Measurements from ENCODE around the gene KDM5A.

Gene KDM5A

DNA sequence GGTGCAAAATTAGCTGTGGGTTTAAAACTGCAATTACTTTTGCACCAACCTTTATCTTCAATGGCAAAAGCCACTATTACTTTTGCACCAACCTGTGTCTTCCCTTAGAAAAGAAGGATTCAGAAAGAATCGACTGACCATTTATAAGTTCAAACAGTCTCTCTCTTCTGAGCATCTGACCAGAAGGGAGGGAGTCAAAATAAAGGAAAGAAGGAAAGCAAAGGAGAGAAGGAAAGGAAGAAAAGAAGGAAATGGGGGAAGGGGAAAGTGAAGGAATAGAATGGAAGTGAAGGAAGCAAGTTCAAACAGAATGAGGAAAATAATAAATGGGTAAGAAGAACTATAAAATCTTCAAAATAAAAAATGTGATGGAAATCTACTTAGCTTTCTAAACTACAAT is 57.8 kb downstream of the KDM5A start:
- H3K27me3 ChIP-seq (ENCODE audit: insufficient read depth, insufficient read length): no peaks in the 10 kb centered on the region
- H3K4me3 ChIP-seq (ENCODE audit: insufficient read length, low read depth): no peak overlapping the region
- H3K9ac ChIP-seq (ENCODE audit: insufficient read length, low read depth): no peak overlapping the region
- H3K4me1 ChIP-seq (ENCODE audit: insufficient read depth, insufficient read length): no peaks in the 10 kb centered on the region
- no peak for DNase-seq (ENCODE audit: low read depth, low spot score)
- H3K36me3 ChIP-seq (ENCODE audit: insufficient read depth, insufficient read length, low read length): peaks cover 73% of the 10 kb centered on the region
- TF ChIP-seq SUZ12 (IDR thresholded peaks at IDR 0.05; ENCODE audit: extremely low read depth, insufficient read depth, insufficient read length) (no peak), ZNF274 (IDR thresholded peaks at IDR 0.05; ENCODE audit: low read depth, low read length) (no peak)
- no peaks in the 10 kb centered on the region for H3K9me3 ChIP-seq (ENCODE audit: insufficient read depth, low read length)

DNA sequence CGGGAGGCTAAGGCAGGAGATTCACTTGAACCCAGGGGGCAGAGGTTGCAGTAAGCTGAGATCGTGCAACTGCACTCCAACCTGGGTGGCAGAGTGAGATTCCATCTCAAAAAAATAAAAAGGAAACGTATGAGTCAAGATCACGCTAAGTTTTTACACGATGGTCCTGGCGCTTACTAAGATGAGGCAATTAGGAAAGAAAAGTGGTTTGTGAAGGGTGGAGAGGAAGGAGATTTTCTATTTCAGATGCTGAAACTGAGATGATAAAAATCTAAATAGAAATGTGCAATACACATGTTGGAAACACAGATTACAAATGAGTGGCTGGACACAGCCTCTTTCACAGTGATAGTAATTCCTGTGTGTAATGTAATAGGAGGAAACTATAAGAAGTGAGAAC is 63.2 kb downstream of the KDM5A start:
- no peak for DNase-seq (ENCODE audit: low read depth, low spot score)
- Histone ChIP-seq H3K4me3 (ENCODE audit: insufficient read length, low read depth) (no peak overlapping the region), H3K27me3 (ENCODE audit: insufficient read depth, insufficient read length) (no peaks in the 10 kb centered on the region), H3K9ac (ENCODE audit: insufficient read length, low read depth) (no peak overlapping the region), H3K9me3 (ENCODE audit: insufficient read depth, low read length) (no peaks in the 10 kb centered on the region), H3K36me3 (ENCODE audit: insufficient read depth, insufficient read length, low read length) (peaks cover 77% of the 10 kb centered on the region), H3K4me1 (ENCODE audit: insufficient read depth, insufficient read length) (no peaks in the 10 kb centered on the region)
- no peak for TF ChIP-seq YY1 (IDR thresholded peaks at IDR 0.05; ENCODE audit: insufficient read depth, insufficient read length)
- no peak for TF ChIP-seq SUZ12 (IDR thresholded peaks at IDR 0.05; ENCODE audit: extremely low read depth, insufficient read depth, insufficient read length)
- no peak for TF ChIP-seq ZNF274 (IDR thresholded peaks at IDR 0.05; ENCODE audit: low read depth, low read length)

DNA sequence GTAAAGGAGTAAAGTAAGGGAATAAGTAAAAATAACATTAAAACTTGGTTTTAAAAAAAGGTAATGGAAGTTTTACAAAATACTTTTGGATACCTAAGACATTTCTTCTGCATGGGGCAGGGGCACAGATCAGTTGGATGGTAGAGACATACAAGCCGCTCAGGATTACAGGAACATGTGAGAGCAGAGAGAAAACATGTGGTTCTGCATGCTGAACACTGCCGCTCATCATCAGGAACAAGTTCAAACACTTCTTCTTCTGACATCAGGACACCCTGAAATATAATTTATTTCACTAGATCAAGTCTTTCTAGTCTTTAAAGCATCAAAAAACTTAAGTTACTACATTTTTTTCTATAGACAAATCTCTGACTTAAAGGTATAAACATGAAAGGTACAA is 65.6 kb downstream of the KDM5A start:
- DNase-seq (ENCODE audit: low read depth, low spot score): no peak

DNA sequence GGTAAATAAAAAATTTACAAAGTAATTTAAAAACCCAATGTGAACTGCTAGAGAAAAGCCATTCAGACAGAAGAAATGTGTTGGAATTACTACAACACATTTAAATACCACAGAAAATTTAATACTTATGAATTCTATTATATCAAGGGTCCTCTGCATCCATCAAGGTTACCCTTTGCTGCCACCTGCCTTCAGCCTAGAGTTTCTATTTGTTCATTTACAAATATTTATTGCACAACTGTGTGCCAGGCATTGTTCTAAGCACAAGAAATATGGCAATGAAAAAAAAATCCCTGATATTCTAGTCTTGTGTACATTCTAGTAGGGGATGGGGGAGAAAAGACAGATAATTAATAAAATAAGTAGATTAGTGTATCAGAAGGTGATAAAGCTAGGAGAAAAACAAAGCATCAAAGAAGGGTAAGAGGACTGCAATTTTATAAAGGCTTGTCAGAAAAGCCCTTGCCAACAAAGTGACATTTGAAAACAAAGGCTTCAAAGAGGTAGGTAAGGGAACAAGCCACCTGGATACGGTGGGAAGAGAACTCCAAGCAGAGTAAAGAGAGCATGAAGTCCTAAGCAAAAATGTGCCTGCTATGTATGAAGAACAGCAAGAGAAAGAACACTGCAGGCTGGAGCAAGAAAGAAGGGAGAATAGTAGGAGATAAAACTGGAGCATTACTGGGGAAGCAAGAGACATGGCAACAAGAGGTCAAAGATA is 67.4 kb downstream of the KDM5A start:
- H3K36me3 ChIP-seq (ENCODE audit: insufficient read depth, insufficient read length, low read length): peaks cover 92% of the 10 kb centered on the region

More for the DNA sequence above, 65.6 kb downstream of the KDM5A start:
- Histone ChIP-seq H3K9ac (ENCODE audit: insufficient read length, low read depth) (no peak overlapping the region), H3K4me3 (ENCODE audit: insufficient read length, low read depth) (no peak overlapping the region), H3K9me3 (ENCODE audit: insufficient read depth, low read length) (no peaks in the 10 kb centered on the region), H3K27me3 (ENCODE audit: insufficient read depth, insufficient read length) (no peaks in the 10 kb centered on the region), H3K4me1 (ENCODE audit: insufficient read depth, insufficient read length) (no peaks in the 10 kb centered on the region), H3K36me3 (ENCODE audit: insufficient read depth, insufficient read length, low read length) (peaks cover 87% of the 10 kb centered on the region)
- TF ChIP-seq ZNF274 (IDR thresholded peaks at IDR 0.05; ENCODE audit: low read depth, low read length): no peak
- TF ChIP-seq SUZ12 (IDR thresholded peaks at IDR 0.05; ENCODE audit: extremely low read depth, insufficient read depth, insufficient read length): no peak

DNA sequence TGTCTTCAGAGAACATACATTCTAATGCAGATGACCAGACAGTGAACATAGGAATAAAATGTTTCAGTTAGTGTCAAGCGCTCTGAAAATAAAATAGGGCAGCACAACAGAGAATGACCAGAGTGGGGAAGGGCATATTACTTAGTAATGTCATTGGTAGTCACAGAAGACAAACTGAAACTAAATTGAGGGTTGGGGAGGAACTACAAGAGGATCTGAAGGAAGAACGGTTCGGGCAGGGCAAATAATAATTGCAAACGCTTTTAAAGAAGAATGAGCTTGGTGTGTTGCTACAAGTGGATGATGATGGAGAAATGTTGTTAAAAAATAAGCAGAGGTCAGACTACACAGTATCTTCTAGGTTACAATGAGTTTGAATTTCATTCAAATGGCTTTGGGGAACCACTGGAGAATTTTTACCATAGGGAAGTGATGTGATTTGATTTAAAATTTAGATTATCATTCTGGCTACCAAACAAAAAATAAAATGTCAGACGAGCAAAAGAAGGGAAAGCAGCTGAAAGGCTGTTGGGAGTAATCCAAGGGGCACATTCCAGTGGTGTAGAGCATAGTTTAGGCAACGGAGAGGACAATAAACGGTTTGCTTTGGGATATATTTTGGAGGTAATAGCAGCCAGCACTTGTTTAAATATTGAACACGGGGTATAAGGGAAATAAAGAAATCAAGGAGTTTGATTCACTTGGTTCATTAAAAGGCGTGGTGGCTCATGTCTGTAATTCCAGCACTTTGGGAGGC is 70.2 kb downstream of the KDM5A start:
- no peak for TF ChIP-seq SUZ12 (IDR thresholded peaks at IDR 0.05; ENCODE audit: extremely low read depth, insufficient read depth, insufficient read length)
- TF ChIP-seq ZNF274 (IDR thresholded peaks at IDR 0.05; ENCODE audit: low read depth, low read length): no peak
- no peak for TF ChIP-seq YY1 (IDR thresholded peaks at IDR 0.05; ENCODE audit: insufficient read depth, insufficient read length)
- Histone ChIP-seq H3K27me3 (ENCODE audit: insufficient read depth, insufficient read length) (no peaks in the 10 kb centered on the region), H3K4me3 (ENCODE audit: insufficient read length, low read depth) (no peak overlapping the region), H3K36me3 (ENCODE audit: insufficient read depth, insufficient read length, low read length) (peaks cover 97% of the 10 kb centered on the region), H3K4me1 (ENCODE audit: insufficient read depth, insufficient read length) (no peaks in the 10 kb centered on the region), H3K9ac (ENCODE audit: insufficient read length, low read depth) (no peak overlapping the region), H3K9me3 (ENCODE audit: insufficient read depth, low read length) (no peaks in the 10 kb centered on the region)
- DNase-seq (ENCODE audit: low read depth, low spot score): no peak

More for the DNA sequence above, 67.4 kb downstream of the KDM5A start:
- Histone ChIP-seq H3K27me3 (ENCODE audit: insufficient read depth, insufficient read length) (no peaks in the 10 kb centered on the region), H3K9me3 (ENCODE audit: insufficient read depth, low read length) (no peaks in the 10 kb centered on the region), H3K9ac (ENCODE audit: insufficient read length, low read depth) (no peak overlapping the region), H3K4me1 (ENCODE audit: insufficient read depth, insufficient read length) (no peaks in the 10 kb centered on the region), H3K4me3 (ENCODE audit: insufficient read length, low read depth) (no peak overlapping the region)
- DNase-seq (ENCODE audit: low read depth, low spot score): no peak
- no peak for TF ChIP-seq SUZ12 (IDR thresholded peaks at IDR 0.05; ENCODE audit: extremely low read depth, insufficient read depth, insufficient read length)
- TF ChIP-seq ZNF274 (IDR thresholded peaks at IDR 0.05; ENCODE audit: low read depth, low read length): no peak
- no peak for TF ChIP-seq YY1 (IDR thresholded peaks at IDR 0.05; ENCODE audit: insufficient read depth, insufficient read length)

DNA sequence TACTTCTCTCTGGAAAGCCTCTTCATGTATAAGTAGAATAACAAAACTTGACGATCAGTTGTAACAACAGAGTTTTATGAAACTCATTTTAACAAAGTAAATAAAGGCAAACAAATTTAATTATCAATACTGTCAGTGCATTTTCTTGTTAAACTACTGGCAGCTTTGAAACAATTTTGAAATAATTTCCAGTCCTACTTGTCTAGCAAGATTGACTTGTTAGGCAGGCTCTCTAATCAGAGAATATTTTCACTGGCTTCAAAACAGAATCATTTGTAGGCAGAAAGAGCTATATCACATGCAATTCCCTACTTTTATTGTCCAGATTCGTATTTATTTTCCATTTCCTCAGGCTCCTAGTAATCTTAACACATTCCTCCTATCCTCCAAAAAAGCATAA is 80.6 kb downstream of the KDM5A start:
- no peak for DNase-seq (ENCODE audit: low read depth, low spot score)
- H3K36me3 ChIP-seq (ENCODE audit: insufficient read depth, insufficient read length, low read length): peaks cover 99% of the 10 kb centered on the region

DNA sequence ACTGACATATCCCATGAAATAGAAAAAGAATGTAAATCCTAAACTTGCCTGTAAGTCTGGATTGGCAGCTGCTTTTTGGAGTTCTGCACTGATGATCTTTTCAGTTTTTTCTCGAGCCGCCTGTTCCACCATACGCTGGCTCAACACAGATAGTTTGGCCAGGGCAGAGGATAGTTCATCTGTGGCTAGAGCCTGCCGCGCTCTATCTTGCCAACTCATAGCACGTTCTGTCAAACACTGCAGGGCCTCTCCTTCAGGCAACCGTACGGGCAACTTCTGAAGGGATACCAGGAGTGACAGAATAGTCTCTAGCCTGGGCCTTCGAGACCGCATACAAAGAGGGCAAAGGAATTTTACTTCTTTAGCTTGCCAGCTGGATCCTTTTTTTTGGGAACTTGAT is 81.7 kb downstream of the KDM5A start:
- Histone ChIP-seq H3K9ac (ENCODE audit: insufficient read length, low read depth) (no peak overlapping the region), H3K27me3 (ENCODE audit: insufficient read depth, insufficient read length) (no peaks in the 10 kb centered on the region), H3K4me3 (ENCODE audit: insufficient read length, low read depth) (no peak overlapping the region), H3K4me1 (ENCODE audit: insufficient read depth, insufficient read length) (no peaks in the 10 kb centered on the region), H3K36me3 (ENCODE audit: insufficient read depth, insufficient read length, low read length) (peaks cover 94% of the 10 kb centered on the region), H3K9me3 (ENCODE audit: insufficient read depth, low read length) (no peaks in the 10 kb centered on the region)
- no peak for DNase-seq (ENCODE audit: low read depth, low spot score)
- TF ChIP-seq ZNF274 (IDR thresholded peaks at IDR 0.05; ENCODE audit: low read depth, low read length) (no peak), SUZ12 (IDR thresholded peaks at IDR 0.05; ENCODE audit: extremely low read depth, insufficient read depth, insufficient read length) (no peak), YY1 (IDR thresholded peaks at IDR 0.05; ENCODE audit: insufficient read depth, insufficient read length) (no peak)

More for the DNA sequence above, 80.6 kb downstream of the KDM5A start:
- TF ChIP-seq ZNF274 (IDR thresholded peaks at IDR 0.05; ENCODE audit: low read depth, low read length): no peak
- TF ChIP-seq SUZ12 (IDR thresholded peaks at IDR 0.05; ENCODE audit: extremely low read depth, insufficient read depth, insufficient read length): no peak
- TF ChIP-seq YY1 (IDR thresholded peaks at IDR 0.05; ENCODE audit: insufficient read depth, insufficient read length): no peak
- H3K4me3 ChIP-seq (ENCODE audit: insufficient read length, low read depth): no peak overlapping the region
- no peaks in the 10 kb centered on the region for H3K4me1 ChIP-seq (ENCODE audit: insufficient read depth, insufficient read length)
- H3K9ac ChIP-seq (ENCODE audit: insufficient read length, low read depth): no peak overlapping the region
- H3K9me3 ChIP-seq (ENCODE audit: insufficient read depth, low read length): no peaks in the 10 kb centered on the region
- no peaks in the 10 kb centered on the region for H3K27me3 ChIP-seq (ENCODE audit: insufficient read depth, insufficient read length)

All from NT2/D1 (cell line).